ENCODE measurements around the gene IFITM5.
"Not testable (repeated sequence)": the region's sequence is repeated elsewhere in the genome, so short reads cannot be mapped to it uniquely, and the experiment has no call there.

The IFITM5 gene

GRCh38 chr11:299081-299891 is at the start of gene IFITM5:
Gene IFITM5, minus strand, starts transcription at chr11:299526. Its CDS starts 36 bp downstream, at chr11:299490.
- DNase-seq: no peak

DNA sequence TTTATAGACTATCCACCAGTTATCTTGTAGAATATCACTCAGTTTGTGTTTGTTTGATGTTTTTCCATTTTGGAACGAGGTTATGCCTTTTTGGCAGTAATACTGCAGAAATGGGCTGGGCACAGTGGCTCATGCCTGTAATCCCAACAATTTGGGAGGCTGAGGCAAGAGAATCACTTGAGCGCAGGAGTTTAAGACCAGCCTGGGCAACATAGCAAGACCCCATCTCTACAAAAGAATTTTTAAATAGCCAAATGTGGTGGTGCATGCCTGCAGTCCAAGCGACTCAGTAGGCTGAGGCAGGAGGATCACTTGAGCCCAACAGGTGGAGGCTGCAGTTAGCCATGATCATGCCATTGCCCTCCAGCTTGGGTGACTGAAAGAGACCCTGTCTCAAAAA is 47.2 kb upstream of the IFITM5 start:
- DNase-seq: no peak

- DNase-seq: no peak
These were observed 45.7 kb upstream of the IFITM5 start for GRCh38 chr11:344836-345578.

DNA sequence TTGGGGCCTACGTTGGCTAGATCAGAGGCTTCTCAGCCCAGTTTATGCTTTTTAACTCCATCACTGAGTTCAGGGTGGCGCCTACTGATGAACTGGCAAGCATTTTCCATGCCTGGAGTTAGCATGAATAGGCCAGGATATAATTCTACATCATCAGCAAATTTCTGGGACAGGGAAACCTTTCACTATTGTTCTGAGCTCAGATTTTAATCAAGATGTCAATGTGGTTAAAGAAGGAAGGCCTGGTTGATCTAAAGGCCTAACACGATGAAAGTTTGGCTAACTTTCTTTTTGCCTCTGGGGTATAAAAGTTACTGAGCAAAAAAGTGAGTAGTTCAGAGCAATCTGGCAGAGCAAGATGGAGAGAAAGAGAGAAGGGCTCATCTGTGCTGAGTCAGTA is 43.0 kb upstream of the IFITM5 start:
- no peak for DNase-seq

- DNase-seq: no peak
These were observed 41.5 kb upstream of the IFITM5 start for GRCh38 chr11:340539-341512.

DNA sequence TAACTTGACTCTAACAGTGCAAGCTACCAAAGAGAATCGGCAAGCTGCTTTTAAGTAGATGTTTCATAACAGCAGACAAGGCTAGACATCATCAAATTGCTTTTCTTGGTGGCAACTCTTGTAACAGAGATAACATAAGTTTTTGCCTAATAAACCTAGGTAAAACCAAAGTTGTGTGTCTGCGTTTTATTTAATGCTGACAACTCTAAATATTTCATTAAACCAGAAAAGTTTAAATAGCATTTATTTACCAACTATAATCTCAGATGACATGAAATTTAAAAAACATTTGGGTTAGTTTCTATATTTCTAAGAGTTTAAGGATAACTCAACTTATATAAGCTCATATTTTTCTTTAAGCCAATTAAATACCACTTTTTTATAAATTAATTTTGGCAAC is 40.6 kb upstream of the IFITM5 start:
- DNase-seq: no peak

- DNase-seq: no peak
These were observed 38.4 kb upstream of the IFITM5 start for GRCh38 chr11:337711-338110.

- DNase-seq: no peak
These were observed 37.4 kb upstream of the IFITM5 start for GRCh38 chr11:336659-337198.

GRCh38 chr11:335779-336658 is 36.7 kb upstream of the IFITM5 start:
- DNase-seq: no peak

GRCh38 chr11:334264-334994 is 35.1 kb upstream of the IFITM5 start:
- DNase-seq: no peak

DNA sequence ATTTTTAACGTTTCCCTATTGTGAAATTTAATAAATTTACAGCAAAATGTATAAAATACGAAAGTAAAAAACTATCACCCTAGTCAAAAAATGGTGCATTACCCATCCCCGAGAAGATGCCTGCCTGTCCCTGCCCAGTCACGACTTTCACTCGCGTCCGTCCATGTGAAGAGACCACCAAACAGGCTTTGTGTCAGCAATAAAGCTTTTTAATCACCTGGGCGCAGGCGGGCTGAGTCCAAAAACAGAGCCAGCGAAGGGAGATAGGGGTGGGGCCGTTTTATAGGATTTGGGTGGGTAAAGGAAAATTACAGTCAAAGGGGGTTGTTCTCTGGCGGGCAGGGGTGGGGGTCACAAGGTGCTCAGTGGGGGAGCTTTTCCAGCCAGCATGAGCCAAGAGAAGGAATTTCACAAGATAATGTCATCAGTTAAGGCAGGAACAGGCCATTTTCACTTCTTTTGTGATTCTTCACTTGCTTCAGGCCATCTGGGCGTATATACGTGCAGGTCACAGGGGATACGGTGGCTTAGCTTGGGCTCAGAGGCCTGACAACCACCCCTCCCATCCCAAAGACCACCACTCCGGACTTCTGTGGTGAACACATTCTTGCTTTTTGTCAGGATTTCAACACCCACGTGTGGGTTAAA is 34.4 kb upstream of the IFITM5 start:
- DNase-seq: not testable (repeated sequence)

DNA sequence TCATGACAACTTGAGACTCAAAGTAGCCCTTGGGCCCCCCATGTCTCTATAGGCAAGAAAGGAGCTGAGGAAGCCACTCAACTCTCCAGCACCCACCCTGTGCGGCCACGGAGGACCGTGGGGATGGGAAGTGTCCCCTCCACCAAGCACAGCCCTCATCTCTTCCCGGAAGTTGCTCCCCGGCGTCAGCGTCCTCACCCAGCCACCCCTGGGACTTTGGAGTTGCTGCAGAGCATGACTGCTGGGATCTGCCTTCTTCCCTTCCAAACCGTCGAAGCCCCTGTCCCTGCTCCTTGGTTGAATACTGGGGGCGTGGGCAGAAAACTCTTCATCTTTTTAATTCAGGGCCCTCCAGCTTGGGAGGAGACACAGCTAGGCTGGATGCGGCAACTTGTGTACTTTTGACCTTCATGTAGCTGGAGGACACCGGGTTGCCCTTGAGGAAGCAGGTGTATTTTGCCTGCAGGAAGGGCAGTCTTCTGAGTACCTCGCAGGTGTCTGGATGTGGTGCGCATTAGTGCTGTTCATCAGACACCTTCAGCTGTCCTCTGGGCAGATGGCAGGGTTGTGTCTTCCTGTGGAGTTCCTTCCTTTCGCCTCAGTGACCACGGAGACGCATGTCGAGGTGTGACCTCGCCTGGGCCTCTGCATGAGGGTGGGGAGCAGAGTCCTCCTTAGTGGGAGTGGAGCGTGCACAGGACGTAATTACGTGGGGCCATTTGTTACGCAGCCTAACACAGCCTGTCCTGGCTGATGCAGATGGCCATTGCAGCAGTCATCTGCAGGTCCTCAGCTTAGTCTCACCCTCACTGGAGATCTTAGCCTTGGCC is 33.5 kb upstream of the IFITM5 start:
- no peak for DNase-seq

DNA sequence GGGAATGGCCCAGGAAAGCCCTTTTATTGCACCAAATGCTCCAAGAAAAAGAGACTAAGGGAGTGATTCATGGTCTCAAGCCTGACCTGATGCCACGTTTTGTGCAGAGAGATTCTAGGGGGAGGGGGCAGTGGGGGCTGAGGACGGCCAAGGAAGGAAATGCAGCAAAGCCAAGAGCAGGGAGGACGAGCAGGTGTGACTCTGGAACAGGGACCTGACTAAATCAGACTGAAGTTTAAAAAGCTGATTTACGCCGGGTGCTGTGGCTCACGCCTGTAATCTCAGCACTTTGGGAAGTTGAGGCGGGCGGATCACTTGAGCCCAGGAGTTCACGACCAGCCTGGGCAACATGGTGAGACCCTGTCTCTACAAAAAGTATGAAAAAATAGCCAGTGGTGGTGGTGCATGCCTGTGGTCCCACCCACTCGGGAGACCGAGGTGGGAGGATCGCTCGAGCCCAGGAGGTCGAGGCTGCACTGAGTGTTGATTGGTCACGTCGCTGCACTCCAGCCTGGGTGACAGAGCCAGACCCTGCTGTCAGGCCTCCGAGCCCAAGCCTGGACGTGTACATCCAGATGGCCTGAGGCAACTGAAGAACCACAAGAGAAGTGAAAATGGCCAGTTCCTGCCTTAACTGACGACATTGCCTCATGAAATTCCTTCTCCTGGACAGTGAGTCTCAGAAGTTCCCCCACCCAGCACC is 32.2 kb upstream of the IFITM5 start:
- no peak for DNase-seq

DNA sequence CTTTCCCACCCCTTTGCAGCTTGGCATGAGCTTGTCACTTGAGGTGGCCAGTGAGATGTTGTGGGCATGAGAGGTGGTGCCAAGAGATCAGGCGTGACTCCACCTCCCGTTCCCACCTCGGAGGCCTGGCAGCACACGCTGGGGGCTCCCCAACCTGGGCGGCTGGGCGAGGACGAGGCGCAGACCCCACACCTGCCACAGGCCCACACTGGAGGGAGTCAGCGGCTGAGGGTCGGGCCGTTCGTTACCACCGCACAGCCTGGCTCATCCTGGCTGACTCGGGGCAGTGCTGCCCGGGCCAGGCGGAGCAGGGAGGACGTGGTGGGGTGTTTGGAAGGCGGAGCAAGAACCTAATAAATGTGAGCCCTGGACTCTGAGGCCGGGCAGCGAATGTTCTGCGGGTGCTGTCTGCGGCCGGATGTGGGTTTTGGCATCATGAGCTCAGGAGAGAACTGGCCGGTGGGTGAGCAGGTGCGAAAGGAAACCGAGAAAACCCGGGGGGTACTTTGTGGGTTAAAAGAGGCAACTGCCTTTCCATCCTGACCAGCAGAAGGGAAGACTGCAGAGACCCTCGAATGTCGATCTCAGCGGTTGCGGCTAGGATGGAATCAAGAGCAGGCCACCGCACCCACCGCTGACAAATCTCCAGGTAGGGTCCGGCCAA is 31.5 kb upstream of the IFITM5 start:
- DNase-seq: no peak

GRCh38 chr11:330307-330693 is 31.0 kb upstream of the IFITM5 start:
- no peak for DNase-seq

DNA sequence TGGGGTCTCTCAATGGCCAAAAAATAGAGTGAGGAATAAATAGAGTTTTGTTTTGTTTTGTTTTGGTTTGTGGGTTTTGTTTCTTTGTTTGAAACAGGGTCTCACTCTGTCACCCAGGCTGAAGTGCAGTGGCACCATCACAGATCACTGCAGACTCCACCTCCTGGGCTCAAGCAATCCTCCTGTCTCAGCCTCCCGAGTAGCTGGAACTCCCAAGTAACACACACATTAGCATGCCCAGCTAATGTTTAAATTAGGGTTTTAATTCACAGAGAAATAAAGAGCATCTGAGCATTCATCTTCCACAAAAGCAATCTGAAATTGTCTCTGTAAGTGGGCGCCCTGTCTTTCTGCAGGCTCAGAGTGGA is 30.5 kb upstream of the IFITM5 start:
- DNase-seq: no peak

DNA sequence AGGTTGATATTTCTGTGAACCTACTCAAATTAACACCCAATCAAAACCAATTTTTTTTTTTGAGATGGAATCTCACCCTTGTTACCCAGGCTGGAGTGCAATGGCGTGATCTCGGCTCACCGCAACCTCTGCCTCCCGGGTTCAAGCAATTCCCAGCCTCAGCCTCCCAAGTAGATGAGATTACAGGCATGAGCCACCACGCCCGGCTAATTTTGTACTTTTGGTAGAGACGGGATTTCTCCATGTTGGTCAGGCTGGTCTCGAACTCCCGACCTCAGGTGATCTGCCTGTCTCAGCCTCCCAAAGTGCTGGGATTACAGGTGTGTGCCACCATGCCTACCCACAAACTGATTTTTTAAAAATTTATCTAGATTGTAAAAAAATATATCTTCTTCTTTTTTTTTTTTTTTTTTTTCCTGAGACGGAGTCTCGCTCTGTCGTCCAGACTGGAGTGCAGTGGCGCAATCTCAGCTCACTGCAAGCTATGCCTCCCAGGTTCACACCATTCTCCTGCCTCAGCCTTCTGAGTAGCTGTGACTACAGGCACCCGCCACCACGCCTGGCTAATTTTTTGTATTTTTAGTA is 29.3 kb upstream of the IFITM5 start:
- not testable (repeated sequence) for DNase-seq

GRCh38 chr11:328012-328411 is 28.7 kb upstream of the IFITM5 start:
- no peak for DNase-seq
